ENCODE results near the gene FAM168A. TPM values are rescaled to one million over a fixed set of nuclear protein-coding genes. Genes with fewer than 3 reads are reported as not detected.
"Not testable (repeated sequence)": the region's sequence is repeated elsewhere in the genome, so short reads cannot be mapped to it uniquely, and the experiment has no call there.

Gene FAM168A
- total and polyA plus RNA-seq, 2 experiments from 2014 or later: 6.3 to 24.5 TPM

- Histone ChIP-seq H3K4me2 (no peak overlapping the region), H4K20me1 (ENCODE audit: insufficient read depth, poor library complexity, severe bottlenecking) (no peaks in the 10 kb centered on the region), H3K79me2 (peaks cover 25% of the 10 kb centered on the region), H3K9me2 (replicated peaks; ENCODE audit: insufficient read depth) (no peaks in the 10 kb centered on the region), H3K4me3 (no peak overlapping the region), H3K27me3 (no peaks in the 10 kb centered on the region), H3K9me3 (ENCODE audit: low read depth) (peaks cover 8% of the 10 kb centered on the region), H2AFZ (no peak overlapping the region), H3K4me1 (ENCODE audit: insufficient read depth) (no peaks in the 10 kb centered on the region), H3K27ac (no peak overlapping the region), H3K36me3 (replicated peaks; ENCODE audit: insufficient read depth, low read depth) (no peaks in the 10 kb centered on the region)
- no peak for DNase-seq (ENCODE audit: low spot score)
- TF ChIP-seq EZH2 (IDR thresholded peaks at IDR 0.05; ENCODE audit: borderline replicate concordance): no peak
- TF ChIP-seq CTCF (IDR thresholded peaks at IDR 0.05; ENCODE audit: poor library complexity): no peak
- TF ChIP-seq EZH2phosphoT487 (IDR thresholded peaks at IDR 0.05; ENCODE audit: low read depth, severe bottlenecking, unreplicated experiment): no peak
These were observed 122.3 kb downstream of the FAM168A start for GRCh38 chr11:73475549-73476095.

- TF ChIP-seq CTCF (IDR thresholded peaks at IDR 0.05; ENCODE audit: poor library complexity) (no peak), EZH2 (IDR thresholded peaks at IDR 0.05; ENCODE audit: borderline replicate concordance) (no peak), EZH2phosphoT487 (IDR thresholded peaks at IDR 0.05; ENCODE audit: low read depth, severe bottlenecking, unreplicated experiment) (no peak)
- no peak for DNase-seq (ENCODE audit: low spot score)
- H3K27me3 ChIP-seq: no peaks in the 10 kb centered on the region
- WGBS (ENCODE audit: low lambda C conversion rate, missing lambda C conversion rate): 96% methylated on average over 1 of the region's 1 CpG
- H3K9me3 ChIP-seq (ENCODE audit: low read depth): peaks cover 4% of the 10 kb centered on the region
- H3K4me1 ChIP-seq (ENCODE audit: insufficient read depth): no peaks in the 10 kb centered on the region
- H3K9me2 ChIP-seq (replicated peaks; ENCODE audit: insufficient read depth): no peaks in the 10 kb centered on the region
- H3K36me3 ChIP-seq (replicated peaks; ENCODE audit: insufficient read depth, low read depth): no peaks in the 10 kb centered on the region
- no peak overlapping the region for H2AFZ ChIP-seq
- no peak overlapping the region for H3K4me2 ChIP-seq
- H4K20me1 ChIP-seq (ENCODE audit: insufficient read depth, poor library complexity, severe bottlenecking): no peaks in the 10 kb centered on the region
- peaks cover 25% of the 10 kb centered on the region for H3K79me2 ChIP-seq
- H3K4me3 ChIP-seq: no peak overlapping the region
- H3K27ac ChIP-seq: no peak overlapping the region
These were observed 124.7 kb downstream of the FAM168A start for GRCh38 chr11:73473252-73473651.

- not testable (repeated sequence) for H3K27me3 ChIP-seq; H3K4me1 ChIP-seq (ENCODE audit: insufficient read depth); H3K9me3 ChIP-seq (ENCODE audit: low read depth); H2AFZ ChIP-seq; H3K4me2 ChIP-seq; H3K9me2 ChIP-seq (replicated peaks; ENCODE audit: insufficient read depth); H3K79me2 ChIP-seq; H3K27ac ChIP-seq; H3K4me3 ChIP-seq; DNase-seq (ENCODE audit: low spot score); H3K36me3 ChIP-seq (replicated peaks; ENCODE audit: insufficient read depth, low read depth); H4K20me1 ChIP-seq (ENCODE audit: insufficient read depth, poor library complexity, severe bottlenecking)
- 97% methylated on average over 13 of the region's 13 CpGs for WGBS (ENCODE audit: low lambda C conversion rate, missing lambda C conversion rate)
These were observed 127.8 kb downstream of the FAM168A start for GRCh38 chr11:73470036-73470612.

- Histone ChIP-seq H3K4me2 (no peak overlapping the region), H2AFZ (no peak overlapping the region), H3K9me2 (replicated peaks; ENCODE audit: insufficient read depth) (no peaks in the 10 kb centered on the region), H3K27me3 (no peaks in the 10 kb centered on the region), H3K36me3 (replicated peaks; ENCODE audit: insufficient read depth, low read depth) (no peaks in the 10 kb centered on the region), H3K27ac (no peak overlapping the region), H3K4me3 (no peak overlapping the region), H4K20me1 (ENCODE audit: insufficient read depth, poor library complexity, severe bottlenecking) (no peaks in the 10 kb centered on the region), H3K79me2 (no peaks in the 10 kb centered on the region), H3K9me3 (ENCODE audit: low read depth) (no peaks in the 10 kb centered on the region), H3K4me1 (ENCODE audit: insufficient read depth) (no peaks in the 10 kb centered on the region)
- DNase-seq (ENCODE audit: low spot score): no peak
- 67% methylated on average over 3 of the region's 3 CpGs for WGBS (ENCODE audit: low lambda C conversion rate, missing lambda C conversion rate)
- TF ChIP-seq CTCF (IDR thresholded peaks at IDR 0.05; ENCODE audit: poor library complexity) (no peak), EZH2 (IDR thresholded peaks at IDR 0.05; ENCODE audit: borderline replicate concordance) (no peak), EZH2phosphoT487 (IDR thresholded peaks at IDR 0.05; ENCODE audit: low read depth, severe bottlenecking, unreplicated experiment) (no peak)
These were observed 128.5 kb downstream of the FAM168A start for GRCh38 chr11:73469401-73469800.
